Upper lobe of right lung (tissue), 1 donor: ENCODE data around the gene ERC2. TPM values are rescaled to one million over a fixed set of nuclear protein-coding genes. Genes with fewer than 3 reads are reported as not detected.

Source experiments
- ATAC-seq: fragments of 200-7000 bp; cut with Tn5 transposase; one replicate; pipeline ENCODE4 v1.9.1; 2020; ENCODE audit warnings: mild to moderate bottlenecking, moderate library complexity
- DNase-seq: peaks from one replicate; pipeline ENCODE4 v3.0.0-alpha.2; 2020
- H3K27ac ChIP-seq: fragments of 200-600 bp; one replicate; pipeline ENCODE4 v1.8.0; 2022
- H3K27me3 ChIP-seq: fragments of 200-600 bp; one replicate; pipeline ENCODE4 v1.8.0; 2022; ENCODE audit warnings: mild to moderate bottlenecking
- H3K36me3 ChIP-seq: fragments of 200-600 bp; one replicate; pipeline ENCODE4 v1.8.0; 2022
- H3K4me1 ChIP-seq: fragments of 200-600 bp; one replicate; pipeline ENCODE4 v1.8.0; 2022
- H3K4me3 ChIP-seq: fragments of 200-600 bp; one replicate; pipeline ENCODE4 v1.8.0; 2022; ENCODE audit warnings: mild to moderate bottlenecking
- H3K9me3 ChIP-seq: fragments of 200-600 bp; one replicate; pipeline ENCODE4 v1.8.0; 2022
- intact Hi-C: fragments of 100-400 bp; cut with DNase I; formaldehyde crosslinking; loops from one replicate; pipeline ENCODE4 v1.11.0; 2022
- total RNA-seq: library from RNA; stranded (reverse); fragmentation: NEBNext Ultra II Directional; extraction: Animal tissue kit (Norgen Biotek cat#: 25700); gene quantifications from one replicate; pipeline ENCODE4 v1.2.1, GENCODE V29; 2021
- TF ChIP-seq, protein P1 (sequence below): fragments of 200-600 bp; IDR thresholded peaks from one replicate; pipeline ENCODE4 v1.8.0; 2022; ENCODE audit warnings: antibody characterized with exemption
- donor health status: DM: no; HTN: yes; CAD: no; lungs with severe emphysema.

ERC2 gene
- total RNA-seq, 1 donor from 2014 or later: 1.4 TPM

DNA sequence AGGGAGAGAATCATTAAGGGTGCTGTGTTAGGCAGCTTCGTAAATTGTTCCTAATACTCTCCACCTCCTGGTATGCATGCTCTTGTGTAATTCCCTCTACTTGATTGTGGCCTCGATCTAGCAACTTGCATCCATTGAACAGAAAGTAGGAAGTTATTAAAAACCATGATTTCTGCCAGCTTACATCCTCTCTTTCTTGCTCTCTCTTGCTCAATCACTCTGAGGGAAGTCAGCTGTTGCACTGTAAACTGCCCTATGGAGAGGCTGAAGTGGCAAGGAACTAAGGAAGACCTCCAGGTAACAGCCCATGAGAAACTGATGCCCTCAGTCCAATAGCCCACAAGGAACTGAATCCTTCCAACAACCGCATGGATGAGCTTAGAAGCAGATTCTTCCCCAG lies 92.6 kb downstream of the ERC2 start:
- DNase-seq: no peak
- peak; percentile 53 for ATAC-seq
- H3K27ac ChIP-seq: no peak overlapping the region
- no peaks in the 10 kb centered on the region for H3K27me3 ChIP-seq
- no peaks in the 10 kb centered on the region for H3K36me3 ChIP-seq
- TF ChIP-seq, protein P1, sequence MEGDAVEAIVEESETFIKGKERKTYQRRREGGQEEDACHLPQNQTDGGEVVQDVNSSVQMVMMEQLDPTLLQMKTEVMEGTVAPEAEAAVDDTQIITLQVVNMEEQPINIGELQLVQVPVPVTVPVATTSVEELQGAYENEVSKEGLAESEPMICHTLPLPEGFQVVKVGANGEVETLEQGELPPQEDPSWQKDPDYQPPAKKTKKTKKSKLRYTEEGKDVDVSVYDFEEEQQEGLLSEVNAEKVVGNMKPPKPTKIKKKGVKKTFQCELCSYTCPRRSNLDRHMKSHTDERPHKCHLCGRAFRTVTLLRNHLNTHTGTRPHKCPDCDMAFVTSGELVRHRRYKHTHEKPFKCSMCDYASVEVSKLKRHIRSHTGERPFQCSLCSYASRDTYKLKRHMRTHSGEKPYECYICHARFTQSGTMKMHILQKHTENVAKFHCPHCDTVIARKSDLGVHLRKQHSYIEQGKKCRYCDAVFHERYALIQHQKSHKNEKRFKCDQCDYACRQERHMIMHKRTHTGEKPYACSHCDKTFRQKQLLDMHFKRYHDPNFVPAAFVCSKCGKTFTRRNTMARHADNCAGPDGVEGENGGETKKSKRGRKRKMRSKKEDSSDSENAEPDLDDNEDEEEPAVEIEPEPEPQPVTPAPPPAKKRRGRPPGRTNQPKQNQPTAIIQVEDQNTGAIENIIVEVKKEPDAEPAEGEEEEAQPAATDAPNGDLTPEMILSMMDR: no peak
- no peaks in the 10 kb centered on the region for H3K9me3 ChIP-seq
- intact Hi-C loops: no loop called here
- no peak overlapping the region for H3K4me3 ChIP-seq
- H3K4me1 ChIP-seq: no peaks in the 10 kb centered on the region

DNA sequence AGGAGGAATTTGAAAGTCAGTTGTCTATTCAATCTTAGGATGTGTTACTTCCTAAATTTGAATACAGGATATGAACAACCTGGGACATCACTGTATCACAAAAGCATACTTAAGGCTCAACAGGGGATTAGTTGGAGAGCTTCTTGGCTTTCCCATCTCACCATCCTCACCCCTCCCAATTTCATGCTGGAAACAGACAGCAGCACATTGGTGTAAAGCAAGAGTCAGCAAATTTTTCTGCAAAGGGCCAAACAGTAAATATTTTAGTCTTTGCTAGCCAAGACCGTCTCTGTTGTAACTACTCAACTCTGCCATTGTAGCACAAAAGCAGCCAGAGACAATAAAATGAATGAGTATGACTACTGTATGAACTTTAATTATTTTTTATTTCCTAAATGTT lies 94.9 kb downstream of the ERC2 start:
- Histone ChIP-seq H3K4me3 (no peak overlapping the region), H3K36me3 (no peaks in the 10 kb centered on the region), H3K4me1 (no peaks in the 10 kb centered on the region), H3K27ac (no peak overlapping the region), H3K9me3 (no peaks in the 10 kb centered on the region), H3K27me3 (no peaks in the 10 kb centered on the region)
- ATAC-seq (no peak), DNase-seq (no peak)
- TF ChIP-seq, protein P1: no peak
- intact Hi-C loops: no loop called here

DNA sequence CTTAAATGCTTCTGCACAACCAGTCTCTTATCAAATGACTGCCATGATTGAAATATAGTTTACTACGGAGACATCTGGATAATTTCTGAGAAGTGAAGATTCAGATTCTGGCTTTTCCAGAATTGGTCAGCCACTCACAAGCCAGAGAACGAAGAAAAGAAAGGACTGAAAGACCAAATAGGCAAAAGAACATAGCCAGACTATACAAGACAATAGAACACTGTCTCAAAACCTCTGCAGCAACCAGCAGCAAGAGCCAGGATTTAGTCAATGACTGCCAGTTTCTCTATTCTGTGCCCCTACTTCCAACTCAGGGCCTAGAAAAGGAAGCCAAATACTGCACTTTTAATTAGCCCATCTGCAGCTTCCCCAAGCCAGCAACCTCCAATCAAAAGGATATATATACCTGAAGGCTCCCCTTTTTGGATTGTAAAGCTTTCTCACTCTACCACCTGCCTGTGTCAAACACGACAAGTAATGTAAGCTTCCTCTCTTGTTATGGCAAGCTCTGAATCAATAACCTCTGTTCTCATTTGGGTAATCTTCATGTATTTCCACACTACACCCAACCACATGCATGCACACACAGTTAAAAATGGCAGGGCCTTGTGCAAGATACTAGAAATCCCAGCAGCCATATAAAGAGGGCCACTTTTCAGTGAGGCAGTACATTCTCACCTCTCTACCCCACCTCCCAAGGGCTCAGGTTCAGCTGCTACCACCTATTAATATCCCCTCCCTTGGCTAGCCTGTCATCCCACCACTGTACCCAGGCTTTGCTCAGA lies 97.1 kb downstream of the ERC2 start:
- Histone ChIP-seq H3K9me3 (no peaks in the 10 kb centered on the region), H3K27ac (no peak overlapping the region), H3K27me3 (no peaks in the 10 kb centered on the region), H3K4me3 (no peak overlapping the region), H3K36me3 (no peaks in the 10 kb centered on the region), H3K4me1 (no peaks in the 10 kb centered on the region)
- peak; percentile 56 for ATAC-seq
- no peak for DNase-seq
- TF ChIP-seq, protein P1: no peak
- intact Hi-C loops: no loop called here

DNA sequence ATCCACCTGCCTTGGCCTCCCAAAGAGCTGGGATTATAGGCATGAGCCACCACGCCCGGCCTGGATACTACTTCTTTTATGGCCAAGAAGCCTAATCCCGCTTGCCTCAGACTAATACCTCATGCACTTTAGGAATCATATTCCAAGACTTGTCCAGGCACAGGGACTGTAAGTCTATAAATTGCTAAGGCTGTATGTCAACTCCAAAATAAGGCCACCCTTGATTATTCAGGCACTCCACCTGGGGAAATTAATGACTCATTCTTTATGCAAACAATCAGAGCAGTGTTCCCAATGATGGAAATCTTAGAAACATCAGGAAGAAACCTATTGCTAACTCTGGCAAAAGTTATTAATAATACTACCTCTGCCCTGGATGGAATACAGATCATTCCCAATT lies 98.4 kb downstream of the ERC2 start:
- intact Hi-C loops: no loop called here
- DNase-seq: no peak
- Histone ChIP-seq H3K4me1 (no peaks in the 10 kb centered on the region), H3K36me3 (no peaks in the 10 kb centered on the region), H3K27ac (no peak overlapping the region), H3K27me3 (no peaks in the 10 kb centered on the region), H3K9me3 (no peaks in the 10 kb centered on the region), H3K4me3 (no peak overlapping the region)
- no peak for ATAC-seq
- TF ChIP-seq, protein P1: no peak

DNA sequence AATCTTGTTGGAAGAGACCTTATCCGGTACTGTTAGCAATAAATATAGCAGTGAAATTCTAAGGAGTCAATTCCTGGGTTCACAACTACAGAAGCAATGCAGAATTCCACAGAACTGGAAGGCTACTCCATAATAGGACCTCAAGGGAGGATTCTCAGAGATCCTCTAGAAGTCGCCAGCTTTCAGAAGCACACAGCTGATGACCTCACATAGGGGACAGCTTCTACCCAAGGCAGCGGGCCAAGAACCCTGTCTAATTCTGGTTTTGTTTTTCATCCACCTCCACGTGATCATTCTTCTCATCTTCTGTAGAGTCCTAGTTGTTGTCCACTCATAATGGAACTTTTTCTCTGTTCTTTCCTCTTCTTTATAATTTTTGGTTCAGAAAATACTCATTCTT lies 99.4 kb downstream of the ERC2 start:
- DNase-seq (no peak), ATAC-seq (no peak)
- intact Hi-C loops: no loop called here
- TF ChIP-seq, protein P1: no peak
- Histone ChIP-seq H3K4me3 (no peak overlapping the region), H3K27me3 (no peaks in the 10 kb centered on the region), H3K4me1 (no peaks in the 10 kb centered on the region), H3K9me3 (no peaks in the 10 kb centered on the region), H3K36me3 (no peaks in the 10 kb centered on the region), H3K27ac (no peak overlapping the region)
